Muscle layer of duodenum (tissue), 2 donors: ENCODE data around the gene LTB4R2.
"Not testable (repeated sequence)": the region's sequence is repeated elsewhere in the genome, so short reads cannot be mapped to it uniquely, and the experiment has no call there.

ENCODE experiments used
- H3K27ac ChIP-seq: one replicate; pipeline ENCODE4 v1.7.0; 2013; ENCODE audit warnings: mild to moderate bottlenecking, low read length
- H3K27me3 ChIP-seq: one replicate; pipeline ENCODE4 v1.7.0; 2013; ENCODE audit warnings: low read depth, mild to moderate bottlenecking, control low read depth, low read length
- H3K36me3 ChIP-seq, 2 donors: one replicate each; pipeline ENCODE4 v1.7.0; 2013; ENCODE audit warnings: low read length in 2 of 2, control low read depth in 1 of 2, mild to moderate bottlenecking in 1 of 2; ENCODE audit not compliant: insufficient read depth in 2 of 2, control insufficient read depth in 1 of 2
- H3K4me1 ChIP-seq, 2 donors: one replicate each; pipeline ENCODE4 v1.7.0; 2013; ENCODE audit warnings: low read length in 2 of 2, mild to moderate bottlenecking in 2 of 2, control low read depth in 1 of 2, moderate library complexity in 1 of 2; ENCODE audit not compliant: insufficient read depth in 2 of 2, control insufficient read depth in 1 of 2
- H3K4me3 ChIP-seq, 2 donors: one replicate each; pipeline ENCODE4 v1.7.0; 2013; ENCODE audit warnings: low read length in 2 of 2, low read depth in 1 of 2, mild to moderate bottlenecking in 1 of 2
- H3K9me3 ChIP-seq, 2 donors: one replicate each; pipeline ENCODE4 v1.7.0; 2013; ENCODE audit warnings: low read length in 2 of 2, control low read depth in 1 of 2, mild to moderate bottlenecking in 1 of 2; ENCODE audit not compliant: control insufficient read depth in 1 of 2
- donor health status: healthy.

LTB4R2 gene

DNA sequence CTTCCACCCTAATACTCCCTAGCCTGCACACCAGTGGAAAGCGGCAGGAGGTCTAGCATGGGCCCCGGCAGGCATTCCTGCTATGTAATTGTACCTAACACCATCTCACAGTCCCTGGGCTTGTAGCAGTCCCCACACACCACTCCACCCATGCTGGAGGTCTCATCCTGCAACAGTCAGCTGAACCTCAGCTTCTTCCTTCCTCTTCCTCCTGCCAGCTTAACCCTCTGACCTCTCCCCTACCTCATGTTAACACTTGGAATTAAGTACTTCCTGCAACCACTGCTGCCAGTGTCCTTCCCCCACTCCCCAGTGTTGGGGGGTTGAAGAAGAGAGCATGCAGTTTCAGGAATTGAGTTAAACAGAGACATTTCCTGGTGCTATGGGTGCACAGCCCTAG, 17.4 kb downstream of the LTB4R2 start:
- Histone ChIP-seq H3K27me3 (no peaks in the 10 kb centered on the region), H3K4me3 (no peak overlapping the region), H3K4me1 (peaks cover 8 to 19% of the 10 kb centered on the region in 2 donors), H3K27ac (no peak overlapping the region), H3K9me3 (no peaks in the 10 kb centered on the region), H3K36me3 (no peaks in the 10 kb centered on the region)

DNA sequence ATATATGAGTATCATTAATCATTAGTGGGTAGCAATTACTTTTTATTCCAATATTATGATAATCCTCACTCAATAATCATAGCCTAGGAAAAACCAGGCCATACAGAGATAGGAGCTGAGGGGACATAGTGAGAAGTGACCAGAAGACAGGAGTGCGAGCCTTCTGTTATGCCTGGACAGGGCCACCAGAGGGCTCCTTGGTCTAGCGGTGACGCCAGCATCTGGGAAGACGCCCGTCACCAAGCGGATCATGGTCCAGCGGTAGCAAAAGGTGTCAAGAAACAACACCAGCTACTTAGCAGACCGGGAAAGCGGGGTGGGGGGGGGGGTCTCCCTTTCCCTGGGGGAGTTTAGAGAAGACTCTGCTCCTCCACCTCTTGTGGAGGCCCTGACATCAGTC, 18.0 kb downstream of the LTB4R2 start:
- H3K9me3 ChIP-seq, H3K36me3 ChIP-seq, H3K27ac ChIP-seq, H3K27me3 ChIP-seq, H3K4me3 ChIP-seq: not testable (repeated sequence)
- peaks cover 9 to 25% of the 10 kb centered on the region in 2 donors for H3K4me1 ChIP-seq

DNA sequence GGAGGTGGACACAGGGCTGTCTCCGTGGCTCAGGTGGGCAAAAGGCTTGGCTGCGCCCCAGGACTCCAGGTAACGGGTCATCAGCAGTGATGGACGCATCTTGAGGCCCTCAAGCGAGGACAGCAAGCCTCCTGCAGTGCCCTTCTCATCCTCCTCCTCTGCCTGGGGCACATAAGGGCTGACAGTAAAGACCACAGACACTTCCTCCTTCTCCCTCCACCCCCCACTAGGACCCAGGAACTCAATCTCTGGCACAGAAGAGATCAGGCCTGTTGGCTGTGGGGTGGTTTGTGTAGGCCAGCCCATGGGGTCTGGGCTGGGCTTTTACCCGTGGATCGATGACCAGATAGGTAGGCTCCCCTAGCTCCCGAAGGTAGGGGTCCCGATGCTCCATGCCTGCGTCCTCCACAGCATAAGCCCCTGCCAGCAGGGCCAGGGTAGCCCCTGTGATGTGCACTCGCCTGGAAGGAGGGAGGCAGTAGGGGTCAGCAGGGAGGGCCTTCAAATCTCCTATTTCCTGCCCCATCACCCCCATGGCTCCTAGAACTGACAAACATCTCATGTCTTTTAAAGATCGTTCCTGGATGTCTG, 19.2 kb downstream of the LTB4R2 start:
- H3K27me3 ChIP-seq: no peaks in the 10 kb centered on the region
- no peaks in the 10 kb centered on the region for H3K9me3 ChIP-seq
- H3K4me1 ChIP-seq: peaks cover 13 to 31% of the 10 kb centered on the region in 2 donors
- H3K27ac ChIP-seq: no peak overlapping the region
- H3K4me3 ChIP-seq: no peak overlapping the region
- no peaks in the 10 kb centered on the region for H3K36me3 ChIP-seq

DNA sequence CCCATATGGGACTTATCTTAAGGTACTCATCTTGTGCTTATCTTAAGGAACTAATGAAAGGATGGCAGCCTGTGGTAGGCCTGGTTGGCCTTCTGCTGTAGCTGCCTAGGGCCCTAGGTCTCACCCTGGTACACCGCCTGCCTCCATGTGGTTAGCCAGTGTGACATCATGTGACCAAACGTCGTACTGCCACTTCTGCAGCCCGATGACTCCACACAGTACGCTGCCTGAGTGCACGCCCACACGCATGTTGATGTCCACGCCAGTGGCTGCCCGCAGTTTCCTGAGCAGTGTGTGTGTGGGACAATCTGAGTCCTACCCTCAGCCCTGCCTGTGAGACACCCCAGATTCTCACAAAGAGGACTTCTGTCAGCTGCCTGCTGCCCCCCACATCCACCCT, 19.8 kb downstream of the LTB4R2 start:
- H3K4me3 ChIP-seq: no peak overlapping the region
- H3K4me1 ChIP-seq: peaks cover 15 to 36% of the 10 kb centered on the region in 2 donors
- H3K27ac ChIP-seq: no peak overlapping the region
- H3K36me3 ChIP-seq: no peaks in the 10 kb centered on the region
- no peaks in the 10 kb centered on the region for H3K9me3 ChIP-seq
- no peaks in the 10 kb centered on the region for H3K27me3 ChIP-seq

DNA sequence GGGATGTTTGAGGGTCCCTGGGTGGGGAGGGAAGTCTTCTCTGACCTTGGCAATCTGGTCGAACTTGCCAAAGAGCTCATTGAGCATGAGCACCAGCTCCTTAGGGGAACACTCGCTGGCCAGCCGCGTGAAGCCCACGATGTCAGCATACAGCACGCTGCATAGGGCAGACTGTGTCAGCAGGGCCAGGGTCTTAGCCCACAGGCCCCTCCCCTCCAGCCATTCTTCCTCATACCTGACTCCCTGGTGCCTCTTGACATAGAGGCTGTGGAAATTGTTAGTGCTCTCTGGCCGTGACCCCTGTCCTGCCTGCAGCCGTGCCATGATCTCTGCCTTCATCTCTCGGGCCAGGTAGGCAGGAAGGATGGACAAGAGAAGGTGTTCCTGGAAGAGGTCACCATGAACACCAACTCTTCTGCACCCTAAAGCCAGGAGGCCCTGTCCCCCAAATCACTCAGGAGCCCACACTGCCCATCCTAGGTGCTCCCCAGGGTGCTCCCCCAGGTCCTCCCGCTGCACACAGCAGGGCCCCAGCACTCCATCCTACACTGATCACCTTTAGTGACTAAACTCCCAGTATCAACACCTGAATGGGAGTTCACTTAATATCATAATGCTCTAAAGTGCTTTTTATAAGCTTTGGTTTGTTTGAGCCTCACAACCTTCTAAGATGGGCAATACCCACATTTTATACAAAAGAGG, 21.2 kb downstream of the LTB4R2 start:
- Histone ChIP-seq H3K4me3 (no peak overlapping the region), H3K36me3 (no peaks in the 10 kb centered on the region), H3K9me3 (no peaks in the 10 kb centered on the region), H3K27ac (no peak overlapping the region), H3K4me1 (peaks cover 15 to 41% of the 10 kb centered on the region in 2 donors), H3K27me3 (no peaks in the 10 kb centered on the region)

GRCh38 chr14:24331731-24332267, 21.9 kb downstream of the LTB4R2 start:
- peak overlapping the region in 1 of 2 donors; percentile 60 for H3K4me3 ChIP-seq

DNA sequence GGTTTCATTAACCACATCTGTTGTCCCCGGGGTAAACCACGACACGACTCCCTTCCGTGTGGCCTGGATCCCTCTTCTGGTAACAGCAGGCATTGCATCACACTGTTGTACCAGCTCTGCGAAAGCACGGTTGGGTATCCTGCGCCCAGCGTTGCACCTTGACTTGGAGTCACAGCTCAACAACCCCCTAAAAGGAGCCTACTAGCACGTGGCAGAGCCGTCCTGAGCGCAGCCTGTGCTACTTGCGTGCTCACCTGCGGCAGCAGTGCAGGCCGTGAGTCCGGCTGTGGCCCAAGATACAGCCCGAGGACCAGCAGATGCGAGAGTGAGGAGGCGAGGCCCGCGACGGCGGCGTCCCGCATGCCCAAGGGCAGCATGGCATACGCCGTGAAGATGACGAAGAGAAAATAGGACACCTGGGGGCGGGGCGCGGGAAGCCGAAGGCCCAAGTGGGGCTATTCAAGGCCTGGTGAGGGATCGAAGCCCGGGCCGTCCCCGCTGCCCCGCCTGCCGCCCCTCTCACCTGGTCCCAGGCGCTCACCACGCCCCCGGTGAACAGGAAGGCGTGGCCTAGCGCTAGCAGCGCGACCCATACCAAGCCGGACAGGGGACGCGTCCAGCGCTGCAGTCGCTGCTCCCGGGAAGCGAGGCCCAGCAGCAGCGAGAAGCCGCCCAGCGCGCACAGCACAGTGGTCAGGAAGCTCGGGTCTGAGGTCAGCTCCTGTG, 22.5 kb downstream of the LTB4R2 start:
- Histone ChIP-seq H3K4me1 (peaks cover 15 to 37% of the 10 kb centered on the region in 2 donors), H3K27ac (no peak overlapping the region)

More at GRCh38 chr14:24331731-24332267, 21.9 kb downstream of the LTB4R2 start:
- Histone ChIP-seq H3K36me3 (no peaks in the 10 kb centered on the region), H3K9me3 (no peaks in the 10 kb centered on the region), H3K27me3 (no peaks in the 10 kb centered on the region), H3K27ac (no peak overlapping the region), H3K4me1 (peaks cover 15 to 41% of the 10 kb centered on the region in 2 donors)

GRCh38 chr14:24334431-24335291, 24.7 kb downstream of the LTB4R2 start, which contains the start of gene ADCY4:
TSS of gene ADCY4 (minus strand) at chr14:24335071. CDS start at chr14:24334652, 419 bp downstream.
- H3K27ac ChIP-seq: no peak within 1 kb of the TSS
- no peaks in the 10 kb centered on the region for H3K36me3 ChIP-seq
- peak within 1 kb of the TSS; percentile 47 to 51 for H3K4me3 ChIP-seq
- no peaks in the 10 kb centered on the region for H3K27me3 ChIP-seq
- peaks cover 11 to 40% of the 10 kb centered on the region in 2 donors for H3K4me1 ChIP-seq
- H3K9me3 ChIP-seq: no peaks in the 10 kb centered on the region

More for the DNA sequence above, 22.5 kb downstream of the LTB4R2 start:
- Histone ChIP-seq H3K4me3 (peak overlapping the region; percentile 52 to 60), H3K9me3 (no peaks in the 10 kb centered on the region), H3K27me3 (no peaks in the 10 kb centered on the region), H3K36me3 (no peaks in the 10 kb centered on the region)

DNA sequence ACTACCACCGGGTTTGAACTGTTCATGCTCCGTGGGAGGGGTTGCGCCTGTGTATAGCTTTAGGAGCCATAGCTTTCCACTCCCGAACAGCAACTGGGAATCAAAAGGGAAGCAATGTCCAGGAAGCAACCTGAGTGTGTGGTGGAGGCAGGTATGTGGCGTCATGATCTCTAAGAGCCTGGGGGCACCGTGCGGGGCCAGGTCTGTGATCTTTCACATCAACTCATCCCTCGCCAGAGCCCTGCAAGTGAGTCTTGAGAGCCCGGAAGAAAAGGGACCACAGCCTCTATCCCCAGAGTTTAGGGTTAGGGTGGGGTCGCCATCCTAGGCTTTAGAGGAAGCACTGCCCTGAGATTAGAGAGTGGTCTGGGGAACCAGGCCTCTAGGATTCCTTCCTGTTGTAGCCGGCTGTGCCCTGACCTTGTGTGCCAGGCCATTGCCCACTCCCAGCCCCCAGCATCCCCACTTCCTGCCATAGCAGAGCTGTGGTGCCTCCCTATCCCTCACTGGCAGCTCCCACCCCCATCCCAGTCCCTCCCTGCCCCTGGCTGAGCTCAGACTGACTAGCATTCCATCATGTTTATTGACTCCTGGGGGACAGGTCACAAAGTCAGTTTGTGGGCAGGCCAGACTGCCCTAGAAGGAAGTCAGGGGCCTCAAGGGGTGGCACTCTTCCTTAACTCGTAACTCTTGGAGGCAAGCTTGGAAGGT, 25.7 kb downstream of the LTB4R2 start:
- Histone ChIP-seq H3K4me3 (no peak overlapping the region), H3K9me3 (no peaks in the 10 kb centered on the region), H3K27me3 (no peaks in the 10 kb centered on the region), H3K27ac (no peak overlapping the region), H3K36me3 (no peaks in the 10 kb centered on the region), H3K4me1 (peaks cover 11 to 40% of the 10 kb centered on the region in 2 donors)

DNA sequence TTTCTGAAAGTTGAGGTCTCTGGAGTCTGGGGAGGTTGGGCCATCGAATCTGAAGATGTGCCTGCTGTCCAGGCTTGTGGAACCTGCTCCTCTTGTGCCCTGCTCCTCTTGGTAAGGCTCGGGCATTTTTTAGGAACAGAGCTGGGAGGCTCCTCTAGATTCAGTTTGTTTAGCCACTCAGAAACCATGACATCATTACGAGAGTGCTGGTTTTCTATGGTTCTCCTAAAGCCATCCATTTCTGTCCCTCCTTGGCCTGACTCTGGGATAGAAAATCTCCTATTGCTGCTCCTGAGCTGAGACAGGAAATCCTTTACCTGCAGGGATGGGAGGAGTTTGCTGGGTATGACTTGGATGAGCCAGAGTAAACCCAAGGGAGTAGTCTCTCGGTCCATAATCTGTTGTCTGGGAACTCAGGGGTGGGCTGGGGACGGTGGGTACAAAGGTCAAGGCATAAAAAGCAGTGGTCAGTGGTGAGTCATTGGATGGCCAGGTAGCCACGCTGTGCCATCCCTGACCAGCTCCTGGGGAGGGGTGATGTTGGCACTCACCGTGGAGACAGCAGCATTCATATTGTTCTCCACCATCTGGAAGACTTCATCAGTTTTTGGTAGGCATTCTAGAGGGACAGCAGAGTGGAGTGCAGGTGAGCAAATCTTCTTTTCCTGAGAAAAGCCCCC, 27.3 kb downstream of the LTB4R2 start:
- H3K4me1 ChIP-seq: peaks cover 8 to 33% of the 10 kb centered on the region in 2 donors
- no peak overlapping the region for H3K27ac ChIP-seq
- H3K27me3 ChIP-seq: no peaks in the 10 kb centered on the region
- no peaks in the 10 kb centered on the region for H3K9me3 ChIP-seq
- no peak overlapping the region for H3K4me3 ChIP-seq
- H3K36me3 ChIP-seq: no peaks in the 10 kb centered on the region
